ENCODE results near the gene BANK1. TPM values are rescaled to one million over a fixed set of nuclear protein-coding genes. Genes with fewer than 3 reads are reported as not detected.

The BANK1 gene
- total RNA-seq, 1 donor from 2014 or later, result 0.79 TPM

- Mint-ChIP-seq H3K9me3 (ENCODE audit: low read depth) (peaks cover 20% of the 10 kb centered on the region), H3K4me1 (ENCODE audit: low read depth) (no peaks in the 10 kb centered on the region), H3K27ac (no peak overlapping the region), H3K4me3 (ENCODE audit: low read depth) (no peak overlapping the region), H3K36me3 (ENCODE audit: insufficient read depth) (peaks cover 2% of the 10 kb centered on the region), H3K27me3 (no peaks in the 10 kb centered on the region)
- TF ChIP-seq CTCF (IDR thresholded peaks at IDR 0.05; ENCODE audit: unreplicated experiment), result no peak
- no peak for DNase-seq (ENCODE audit: low spot score, unreplicated experiment)
These were observed 28.0 kb upstream of the BANK1 start for GRCh38 chr4:101762534-101762933.

DNA sequence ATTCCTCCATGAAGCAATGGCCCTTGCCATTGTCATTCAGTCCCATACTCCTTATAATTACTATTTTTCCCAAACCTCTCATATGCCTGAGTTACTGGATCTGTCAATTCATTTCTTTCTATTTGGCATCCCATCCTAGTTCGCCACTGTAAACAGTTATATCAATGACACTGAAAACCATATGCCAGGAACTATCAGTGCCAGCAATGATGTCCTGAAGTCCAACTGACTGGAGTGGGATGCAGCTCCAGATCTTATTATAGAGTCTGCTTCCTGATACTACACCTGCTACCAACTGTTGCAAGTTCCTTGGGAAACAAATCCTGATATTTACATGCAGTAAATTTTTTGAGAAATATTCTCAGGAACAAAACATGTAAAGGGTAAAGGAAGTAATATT is 27.0 kb upstream of the BANK1 start:
- H3K27me3 Mint-ChIP-seq, result no peaks in the 10 kb centered on the region
- no peak overlapping the region for H3K27ac Mint-ChIP-seq
- no peaks in the 10 kb centered on the region for H3K4me1 Mint-ChIP-seq (ENCODE audit: low read depth)
- H3K9me3 Mint-ChIP-seq (ENCODE audit: low read depth), result peaks cover 21% of the 10 kb centered on the region
- no peak overlapping the region for H3K4me3 Mint-ChIP-seq (ENCODE audit: low read depth)
- TF ChIP-seq CTCF (IDR thresholded peaks at IDR 0.05; ENCODE audit: unreplicated experiment), result no peak
- H3K36me3 Mint-ChIP-seq (ENCODE audit: insufficient read depth), result peaks cover 2% of the 10 kb centered on the region
- no peak for DNase-seq (ENCODE audit: low spot score, unreplicated experiment)

DNA sequence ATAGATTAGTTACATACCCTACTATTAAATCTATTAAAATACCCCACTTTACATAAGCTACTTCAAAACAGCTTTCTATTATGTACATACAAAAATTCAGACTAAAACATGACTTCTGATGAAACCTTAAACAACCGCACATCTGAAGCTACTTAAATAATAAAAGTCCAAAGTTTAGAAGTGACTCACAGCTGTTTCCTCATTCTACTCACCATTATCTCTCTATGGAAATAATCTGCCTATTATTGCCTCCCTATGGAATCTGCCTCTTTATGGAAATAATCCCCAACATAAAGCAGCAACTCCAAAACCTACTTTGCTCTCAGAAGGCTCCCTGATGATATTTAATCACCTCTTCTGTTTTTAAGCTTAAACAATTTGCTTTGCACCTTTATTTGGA is 15.7 kb upstream of the BANK1 start:
- H3K4me1 Mint-ChIP-seq (ENCODE audit: low read depth), result no peaks in the 10 kb centered on the region
- no peaks in the 10 kb centered on the region for H3K36me3 Mint-ChIP-seq (ENCODE audit: insufficient read depth)
- H3K9me3 Mint-ChIP-seq (ENCODE audit: low read depth), result peaks cover 4% of the 10 kb centered on the region
- H3K4me3 Mint-ChIP-seq (ENCODE audit: low read depth), result no peak overlapping the region
- no peaks in the 10 kb centered on the region for H3K27me3 Mint-ChIP-seq
- no peak overlapping the region for H3K27ac Mint-ChIP-seq
- no peak for DNase-seq (ENCODE audit: low spot score, unreplicated experiment)
- TF ChIP-seq CTCF (IDR thresholded peaks at IDR 0.05; ENCODE audit: unreplicated experiment), result no peak

- H3K36me3 Mint-ChIP-seq (ENCODE audit: insufficient read depth), result no peaks in the 10 kb centered on the region
- no peaks in the 10 kb centered on the region for H3K27me3 Mint-ChIP-seq
- TF ChIP-seq CTCF (IDR thresholded peaks at IDR 0.05; ENCODE audit: unreplicated experiment), result no peak
- no peak overlapping the region for H3K27ac Mint-ChIP-seq
- DNase-seq (ENCODE audit: low spot score, unreplicated experiment), result no peak
- no peaks in the 10 kb centered on the region for H3K9me3 Mint-ChIP-seq (ENCODE audit: low read depth)
- H3K4me3 Mint-ChIP-seq (ENCODE audit: low read depth), result no peak overlapping the region
- H3K4me1 Mint-ChIP-seq (ENCODE audit: low read depth), result no peaks in the 10 kb centered on the region
These were observed 13.1 kb upstream of the BANK1 start for GRCh38 chr4:101777431-101777830.

- no peak overlapping the region for H3K4me3 Mint-ChIP-seq (ENCODE audit: low read depth)
- no peaks in the 10 kb centered on the region for H3K27me3 Mint-ChIP-seq
- H3K27ac Mint-ChIP-seq, result no peak overlapping the region
- peaks cover 2% of the 10 kb centered on the region for H3K4me1 Mint-ChIP-seq (ENCODE audit: low read depth)
- no peaks in the 10 kb centered on the region for H3K9me3 Mint-ChIP-seq (ENCODE audit: low read depth)
- no peaks in the 10 kb centered on the region for H3K36me3 Mint-ChIP-seq (ENCODE audit: insufficient read depth)
- no peak for DNase-seq (ENCODE audit: low spot score, unreplicated experiment)
- no peak for TF ChIP-seq CTCF (IDR thresholded peaks at IDR 0.05; ENCODE audit: unreplicated experiment)
These were observed 10.2 kb upstream of the BANK1 start for GRCh38 chr4:101780284-101780683.

Measured in progenitor cell of endocrine pancreas (in vitro differentiated cells).